AG09319 (cell line): ENCODE measurements around the gene APP.

Source experiments
- DNase-seq: peaks from one replicate; pipeline ENCODE4 v3.0.0-alpha.2; 2010; ENCODE audit warnings: low read depth; ENCODE audit errors: extremely low read depth
- CTCF ChIP-seq: IDR thresholded peaks from 2 replicates; pipeline ENCODE4 v1.5.1; 2011; ENCODE audit warnings: low read depth, mild to moderate bottlenecking, inconsistent platforms, low read length, moderate library complexity

Gene APP

GRCh38 chr21:26100573-26100972 is 70.0 kb downstream of the APP start:
- no peak for DNase-seq
- TF ChIP-seq CTCF, result no peak

- DNase-seq, result no peak
- no peak for TF ChIP-seq CTCF
These were observed 70.9 kb downstream of the APP start for GRCh38 chr21:26099610-26100219.

GRCh38 chr21:26098772-26099397 is 71.7 kb downstream of the APP start:
- no peak for DNase-seq
- TF ChIP-seq CTCF, result no peak

GRCh38 chr21:26097475-26097874 is 73.1 kb downstream of the APP start:
- no peak for TF ChIP-seq CTCF
- DNase-seq, result no peak

GRCh38 chr21:26096494-26097371 is 73.8 kb downstream of the APP start:
- TF ChIP-seq CTCF, result no peak
- no peak for DNase-seq

- DNase-seq, result no peak
- no peak for TF ChIP-seq CTCF
These were observed 75.4 kb downstream of the APP start for GRCh38 chr21:26095131-26095530.

GRCh38 chr21:26093122-26093521 is 77.4 kb downstream of the APP start:
- no peak for DNase-seq
- no peak for TF ChIP-seq CTCF
